Activated CD4-positive, CD25-positive, alpha-beta regulatory T cell treated with anti-CD3 and anti-CD28 coated beads, Interleukin-2, amount 50 U/mL, for 16 hours (primary cell): ENCODE results near the gene SH3RF1.

Experiments used
- DNase-seq: peaks from one replicate; pipeline ENCODE4 v3.0.0-alpha.2; 2020; ENCODE audit warnings: low read depth, low spot score

SH3RF1 gene

DNA sequence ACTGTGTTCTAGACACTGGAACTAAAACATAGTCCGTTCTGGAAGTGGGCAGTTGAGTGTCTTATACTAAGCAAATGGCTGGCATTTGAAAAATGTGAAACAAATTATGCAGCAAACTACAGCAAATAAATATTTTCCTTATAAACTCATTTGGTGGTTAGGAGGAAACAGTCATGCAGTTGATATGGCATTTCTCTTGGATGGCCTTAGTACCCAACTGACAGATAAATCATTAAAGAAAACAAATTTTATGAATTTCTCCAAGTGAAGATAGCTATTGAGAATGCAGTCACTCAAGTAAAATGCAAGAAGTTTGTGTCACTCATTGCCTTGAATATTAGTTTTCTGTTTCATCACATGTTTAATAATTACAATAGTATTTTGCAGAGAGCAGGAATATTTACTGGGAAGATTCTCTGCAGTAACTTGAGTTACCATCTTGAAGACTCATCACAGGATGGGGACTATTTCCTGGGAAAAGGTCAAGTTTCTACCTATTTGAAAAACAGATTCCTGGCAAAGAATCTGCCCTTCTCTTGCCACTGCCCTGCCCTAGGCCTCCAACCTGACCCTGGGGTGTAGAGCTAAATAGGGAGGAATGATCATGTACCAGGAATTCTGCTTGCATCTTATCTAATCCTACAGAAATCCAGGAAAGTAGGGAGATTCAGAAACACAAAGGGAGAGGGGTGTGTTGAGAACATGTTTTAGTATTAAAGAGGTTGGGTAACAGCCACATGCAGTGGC is 105.9 kb downstream of the SH3RF1 start:
- DNase-seq, result no peak

DNA sequence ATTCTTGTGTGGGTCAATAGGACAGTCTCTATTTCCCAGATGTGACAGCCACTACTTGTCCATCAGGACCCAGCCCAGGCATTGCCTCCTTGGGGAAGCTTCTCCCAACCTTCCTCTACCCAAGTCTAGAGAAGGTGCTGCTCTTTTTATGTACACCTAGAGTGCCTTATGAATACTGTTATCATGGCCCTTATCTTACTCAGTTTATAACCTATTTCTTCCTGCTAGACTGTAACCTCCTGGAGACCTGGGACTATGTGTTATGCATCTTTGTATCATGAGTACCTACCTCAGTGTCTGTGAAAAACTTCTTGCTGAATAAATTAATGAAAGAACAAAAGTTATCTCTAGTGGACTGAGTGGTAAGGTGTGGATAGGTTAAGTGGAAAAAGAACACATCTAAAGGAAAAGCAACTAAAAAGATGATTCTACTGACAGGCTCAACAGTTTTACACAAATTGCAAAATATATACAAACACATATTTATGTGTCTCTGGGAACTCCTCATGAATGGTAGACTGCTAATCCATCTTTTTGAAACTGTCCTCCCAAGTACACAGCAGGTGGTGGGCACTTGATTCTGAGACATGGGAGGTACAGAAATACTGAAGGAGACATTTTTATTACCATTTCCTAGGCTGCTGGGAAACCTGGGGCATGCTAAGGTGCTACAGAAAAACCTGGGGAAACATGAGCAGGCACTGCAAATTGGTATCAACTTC is 106.6 kb downstream of the SH3RF1 start:
- DNase-seq, result no peak

DNA sequence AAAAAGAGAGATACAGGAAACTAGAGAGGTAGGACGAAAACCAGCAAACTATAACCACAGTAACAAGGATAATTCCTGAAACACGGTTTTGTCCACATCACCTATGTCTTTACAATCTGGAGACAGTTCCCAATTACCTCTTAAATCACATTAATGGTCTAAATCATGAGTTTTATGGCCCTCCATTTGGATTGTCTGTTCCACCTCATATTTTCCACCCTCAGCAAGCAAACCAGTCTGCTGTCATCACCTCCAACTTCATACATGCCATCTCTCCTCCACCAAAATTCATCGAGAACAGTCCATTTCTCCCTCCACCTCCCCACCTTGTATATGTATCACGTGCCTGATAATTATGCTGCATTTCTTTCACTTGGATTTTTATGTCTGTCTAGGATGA is 107.3 kb downstream of the SH3RF1 start:
- DNase-seq, result no peak

DNA sequence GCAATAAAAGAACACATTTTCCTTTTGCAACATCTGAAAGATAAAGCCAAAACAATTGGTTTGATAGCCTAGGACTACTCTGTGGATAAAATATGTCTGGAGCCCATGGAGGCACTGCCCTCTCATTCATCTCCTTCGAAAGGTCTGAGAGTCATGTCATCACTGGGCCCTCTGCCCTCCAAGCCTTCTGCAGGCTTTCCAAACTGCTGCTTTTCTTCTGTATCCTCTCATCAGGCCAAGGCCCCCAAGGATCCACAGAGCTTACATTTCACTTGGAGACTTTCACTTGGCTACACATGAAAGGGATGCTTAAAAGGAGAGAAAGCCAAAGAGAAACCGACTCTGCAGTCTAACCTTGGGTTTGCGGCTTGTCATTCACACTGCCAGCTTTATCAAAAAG is 109.9 kb downstream of the SH3RF1 start:
- no peak for DNase-seq

DNA sequence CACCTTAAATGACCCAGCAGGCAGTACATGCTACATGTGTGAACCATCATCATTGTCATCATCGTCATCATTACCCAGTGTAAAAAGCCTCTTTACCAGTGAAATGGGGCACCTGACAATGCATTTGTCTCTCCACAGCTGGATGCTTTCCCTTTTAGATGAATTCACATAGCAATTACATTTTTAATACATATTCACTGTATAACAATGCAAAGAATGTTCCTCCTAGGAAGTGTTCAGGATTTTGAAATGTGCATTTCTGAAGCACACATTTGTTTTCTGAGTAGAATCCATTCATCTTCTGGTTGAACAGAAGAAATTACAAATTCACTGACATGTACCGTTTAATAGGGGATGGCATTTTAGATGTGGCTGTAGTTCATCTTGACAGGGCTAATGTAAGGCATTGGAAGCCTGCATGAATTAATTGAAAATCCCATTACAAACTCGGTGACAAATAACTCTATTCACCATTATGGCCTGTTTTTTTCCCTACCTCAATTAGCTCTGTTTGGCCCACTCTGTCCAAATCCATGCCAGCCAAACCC is 111.1 kb downstream of the SH3RF1 start:
- DNase-seq, result no peak

DNA sequence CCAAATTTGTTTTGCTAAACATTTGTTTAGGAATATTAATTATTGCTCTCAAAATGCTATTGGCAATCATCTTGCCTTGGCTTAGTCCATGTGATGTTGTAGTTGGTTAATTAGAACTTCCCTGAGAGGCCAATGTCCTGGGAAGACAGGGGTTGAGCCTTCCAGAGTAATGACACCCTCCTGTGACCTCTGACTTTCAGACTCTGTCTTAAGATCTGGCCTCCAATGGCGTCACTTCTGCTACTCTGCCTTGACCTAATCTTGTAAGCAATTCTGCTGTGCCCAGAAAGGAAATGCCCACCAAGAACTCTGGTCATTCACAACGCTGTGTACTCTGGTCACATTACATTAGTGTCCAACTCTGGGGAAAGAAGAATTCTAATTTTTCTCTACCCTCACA is 111.9 kb downstream of the SH3RF1 start:
- no peak for DNase-seq

DNA sequence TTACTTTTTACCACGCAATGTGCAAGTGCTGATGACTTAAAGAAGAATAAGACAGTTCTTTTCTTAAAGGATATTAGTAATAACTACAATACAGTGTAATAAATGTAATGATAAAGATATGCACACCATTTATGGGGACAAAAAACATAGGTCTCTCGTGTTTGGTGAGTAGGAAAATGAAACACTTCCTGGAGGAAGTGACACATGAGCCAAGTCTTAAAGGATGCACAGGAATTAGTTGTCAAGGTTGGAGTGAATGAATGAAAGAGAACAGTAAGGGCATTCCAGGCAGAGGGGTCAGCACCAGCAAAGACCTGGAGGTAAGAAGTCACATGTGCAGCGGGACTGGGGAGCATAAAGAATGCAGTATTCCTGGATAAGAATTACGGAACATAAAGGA is 112.7 kb downstream of the SH3RF1 start:
- DNase-seq, result no peak

DNA sequence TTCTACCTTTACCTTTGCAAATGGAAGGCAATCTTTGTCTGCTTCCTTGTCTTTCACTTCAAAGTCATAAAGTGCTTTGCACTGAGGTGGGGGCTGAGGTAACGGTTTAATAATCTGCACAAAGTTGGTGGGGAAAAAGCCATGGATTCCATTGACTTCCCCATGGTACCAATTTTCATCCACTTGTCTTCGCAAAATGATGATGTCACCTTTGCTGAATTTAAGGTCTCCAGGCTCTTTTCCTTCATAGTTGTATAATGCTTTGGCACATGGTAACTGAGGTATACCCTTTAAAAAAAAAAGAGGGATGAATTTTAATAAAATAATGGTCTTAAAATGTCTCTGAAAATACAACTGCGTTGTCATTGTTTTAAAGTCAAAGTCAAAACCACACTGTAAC is 114.4 kb downstream of the SH3RF1 start:
- no peak for DNase-seq

DNA sequence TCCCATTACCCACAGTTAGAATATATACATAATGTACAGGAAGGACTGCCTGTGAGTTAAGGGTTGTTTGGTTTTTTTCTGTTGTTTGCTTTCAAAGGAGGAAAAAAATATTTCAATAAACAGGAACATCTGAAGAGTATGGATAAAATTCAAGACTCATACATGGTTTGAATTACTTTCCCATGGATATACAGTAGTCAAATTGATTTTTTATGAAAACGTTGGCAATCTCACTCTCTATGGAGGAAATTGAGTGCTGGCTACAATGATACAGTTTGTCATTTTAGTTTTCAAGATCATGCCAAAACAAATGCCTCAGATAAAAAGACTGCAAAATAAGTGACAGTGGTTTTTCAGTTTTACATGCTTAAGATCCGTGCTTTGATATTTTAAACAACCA is 116.6 kb downstream of the SH3RF1 start:
- no peak for DNase-seq

DNA sequence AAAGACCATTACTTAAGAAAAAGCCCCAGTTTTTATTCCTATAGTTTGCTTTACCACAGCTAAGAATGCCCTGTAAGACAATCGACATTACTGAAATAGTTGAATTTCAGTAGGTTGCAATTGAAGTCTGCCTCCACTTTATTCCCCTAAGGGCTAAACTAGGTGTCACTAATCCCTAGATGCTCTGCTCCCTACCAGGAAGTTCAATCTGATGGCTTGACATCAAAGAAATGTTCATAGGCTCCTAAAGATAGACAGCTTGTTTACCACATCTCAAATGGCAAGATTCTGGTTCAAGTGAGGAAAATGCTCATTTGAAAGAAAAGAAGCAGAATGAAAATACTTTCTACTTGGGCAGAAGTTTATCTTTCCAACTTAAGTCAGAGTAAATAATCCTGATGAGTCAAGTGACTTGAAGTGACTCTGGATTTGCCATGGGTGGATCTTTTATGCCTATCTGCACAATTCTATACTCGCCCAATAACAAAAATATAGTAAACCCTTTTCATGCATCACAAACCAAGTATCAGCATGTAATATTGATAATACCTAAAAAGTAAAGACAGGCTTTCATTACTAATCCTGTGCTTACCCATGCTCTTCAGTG is 117.2 kb downstream of the SH3RF1 start:
- DNase-seq, result no peak

DNA sequence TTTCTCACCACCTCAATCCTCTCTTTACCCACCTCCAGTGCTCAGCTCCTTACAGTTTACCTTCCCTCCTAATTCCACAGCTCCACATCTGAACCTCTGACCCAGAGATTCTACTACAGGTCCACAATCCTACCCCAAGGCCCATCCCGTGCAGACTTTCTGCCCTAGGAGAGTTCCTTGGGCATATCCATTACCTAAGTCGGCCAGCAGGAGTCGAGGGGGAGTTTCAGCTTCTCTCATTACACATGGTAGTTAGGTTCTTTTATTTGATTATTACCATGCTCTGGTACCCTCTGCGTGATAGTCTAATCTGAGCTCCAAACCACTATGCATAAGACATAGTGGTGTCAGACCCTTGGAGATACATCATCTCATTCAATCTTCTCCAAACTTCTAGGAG is 117.9 kb downstream of the SH3RF1 start:
- no peak for DNase-seq

DNA sequence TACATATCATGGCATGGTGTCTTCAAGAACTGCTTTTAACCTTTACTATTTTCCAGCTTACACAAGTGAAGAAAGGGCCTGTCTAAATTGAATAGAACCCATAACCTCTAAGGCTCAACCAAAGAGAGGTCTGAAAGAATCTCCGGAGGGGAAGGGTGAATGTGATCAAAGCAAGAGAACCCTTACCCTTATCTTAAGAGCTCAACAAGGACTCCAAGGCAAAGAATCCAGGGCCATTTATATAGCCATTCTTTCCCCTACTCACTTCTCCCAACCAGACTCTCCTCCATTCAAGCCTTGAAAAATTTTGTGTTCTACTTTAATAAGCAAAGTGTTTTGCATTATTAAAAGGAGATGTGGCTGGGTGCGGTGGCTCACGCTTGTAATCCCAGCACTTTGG is 118.7 kb downstream of the SH3RF1 start:
- DNase-seq, result no peak

DNA sequence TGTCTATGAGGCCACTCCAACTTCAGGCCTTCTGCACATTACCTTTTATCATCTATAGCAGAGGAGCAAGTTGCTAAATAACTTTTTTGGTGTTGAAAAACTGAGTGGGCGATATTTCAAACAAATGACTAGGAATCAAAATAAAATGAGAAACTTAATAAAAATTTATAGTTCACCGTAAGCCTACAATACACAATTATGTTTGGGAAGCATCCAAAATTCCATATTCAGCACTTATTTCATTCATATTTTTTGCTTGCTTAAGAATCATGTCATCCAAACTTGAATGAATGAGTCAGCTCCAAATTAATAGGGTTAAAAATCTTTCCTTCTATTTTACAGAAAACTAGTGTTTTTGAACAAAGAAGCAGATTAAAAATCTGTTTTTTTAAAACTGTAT is 119.1 kb downstream of the SH3RF1 start:
- DNase-seq, result no peak

DNA sequence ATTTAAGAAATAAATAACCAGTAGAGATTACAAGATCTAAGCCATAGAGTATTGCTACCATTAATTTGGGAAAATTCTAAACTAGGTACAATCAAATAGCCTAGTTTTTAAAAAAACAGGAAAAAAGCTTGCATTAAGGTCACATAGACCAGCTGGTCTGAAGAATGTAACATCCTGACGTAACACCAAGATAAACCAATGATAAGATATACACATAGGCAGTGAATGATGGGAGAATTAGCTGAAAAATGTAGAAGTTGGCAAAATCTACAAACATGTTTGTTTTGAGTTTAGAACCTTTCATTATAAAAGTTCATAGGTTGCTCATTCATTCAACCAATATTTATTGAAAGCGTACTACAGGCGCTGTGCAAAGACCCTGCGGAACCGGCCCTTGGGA is 120.0 kb downstream of the SH3RF1 start:
- DNase-seq, result no peak

DNA sequence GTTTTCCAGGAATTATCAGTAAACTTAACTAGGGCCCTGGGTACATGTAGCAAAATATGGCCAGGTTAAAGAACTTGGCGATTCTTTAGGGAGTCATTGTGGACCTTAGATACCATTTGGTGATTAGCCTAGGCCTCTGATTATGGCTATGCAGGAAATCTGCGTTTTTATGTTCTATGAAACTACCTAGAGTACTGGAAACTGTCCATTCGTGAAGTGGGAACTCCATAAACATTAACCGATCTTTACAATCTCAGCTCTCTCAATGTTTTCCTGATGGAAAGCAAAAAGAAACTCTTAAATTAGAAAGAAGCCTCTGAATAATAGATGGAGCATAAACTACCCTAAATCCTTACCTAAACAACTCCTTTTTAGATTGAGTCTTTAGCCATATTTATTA is 121.9 kb downstream of the SH3RF1 start:
- DNase-seq, result no peak

DNA sequence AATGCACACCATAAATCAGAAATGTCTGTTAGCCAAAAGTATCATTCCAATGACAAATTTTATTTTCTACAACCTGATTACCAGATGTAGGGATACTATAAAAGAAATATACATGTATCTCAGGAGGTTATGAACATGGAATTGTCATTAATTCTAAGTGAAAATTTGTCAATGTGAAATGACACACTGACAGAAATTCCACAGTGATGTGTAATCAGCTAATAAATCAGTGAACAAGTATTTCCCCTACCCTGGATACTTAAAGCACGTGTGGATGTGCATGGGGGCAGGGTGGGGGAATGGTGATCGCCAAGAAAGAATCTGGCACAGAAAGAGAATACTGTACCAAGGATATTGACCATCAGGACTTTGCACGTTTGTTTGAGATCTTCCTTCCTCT is 123.6 kb downstream of the SH3RF1 start:
- DNase-seq, result no peak

DNA sequence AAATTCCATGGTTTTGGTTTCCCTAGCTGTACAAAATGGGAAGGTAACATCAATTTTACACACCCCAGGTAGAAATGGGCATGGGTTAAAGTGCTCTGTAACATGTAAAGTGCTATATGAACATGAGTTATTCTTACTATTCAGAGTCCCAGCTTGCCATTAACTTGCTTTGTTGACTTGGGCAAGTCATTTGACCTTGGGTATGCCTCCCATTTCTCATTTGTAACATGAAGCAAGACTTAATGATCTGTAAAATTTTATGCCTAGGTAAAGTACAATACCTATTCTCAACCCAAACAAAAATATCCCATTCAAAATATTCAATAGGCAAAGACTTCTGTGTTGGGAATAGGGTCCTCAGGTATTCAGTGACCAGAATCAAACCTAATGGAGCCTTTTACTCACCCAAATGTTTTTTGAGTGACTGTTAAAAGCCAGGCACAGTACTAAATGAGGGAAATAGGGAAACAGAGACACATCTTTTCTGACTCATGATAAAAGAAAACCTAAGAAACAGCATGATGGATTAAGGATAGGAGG is 126.6 kb downstream of the SH3RF1 start:
- no peak for DNase-seq

DNA sequence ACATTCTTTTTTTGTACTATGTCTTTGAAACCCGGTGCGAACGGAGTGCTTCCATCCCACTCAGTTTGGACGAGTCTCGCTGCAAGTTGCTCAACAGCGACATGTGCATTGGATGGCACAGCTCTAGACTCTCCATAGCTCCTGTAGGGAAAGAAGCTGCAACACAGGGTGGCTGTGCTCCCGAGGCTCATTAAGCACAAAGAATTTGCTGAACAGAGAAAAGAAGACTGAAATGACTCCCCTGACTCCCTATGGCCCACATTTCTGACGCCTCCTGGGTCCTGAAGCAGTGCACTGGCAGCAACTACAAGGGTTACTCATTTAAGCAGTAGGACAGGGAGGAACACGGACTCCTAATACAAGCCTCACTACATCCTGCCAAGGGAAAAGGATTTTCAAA is 127.4 kb downstream of the SH3RF1 start:
- no peak for DNase-seq

DNA sequence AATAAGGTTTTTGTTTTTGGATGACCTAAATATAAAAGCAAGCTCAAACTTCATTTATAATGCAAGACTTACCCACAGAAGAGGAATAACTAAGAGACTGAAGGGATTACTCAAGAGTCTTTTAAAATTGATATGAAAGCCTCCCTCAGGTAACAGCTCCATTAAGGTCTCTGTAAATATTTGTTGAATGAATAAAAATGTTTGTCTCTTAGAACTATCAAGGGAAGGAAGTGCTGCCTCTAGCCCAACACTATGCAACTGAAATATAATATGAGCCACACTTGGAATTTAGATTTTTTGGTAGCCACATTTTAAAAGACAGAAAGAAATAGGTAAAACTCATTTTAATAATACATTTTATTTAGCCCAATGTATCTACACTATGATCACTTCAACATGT is 127.8 kb downstream of the SH3RF1 start:
- DNase-seq, result no peak

DNA sequence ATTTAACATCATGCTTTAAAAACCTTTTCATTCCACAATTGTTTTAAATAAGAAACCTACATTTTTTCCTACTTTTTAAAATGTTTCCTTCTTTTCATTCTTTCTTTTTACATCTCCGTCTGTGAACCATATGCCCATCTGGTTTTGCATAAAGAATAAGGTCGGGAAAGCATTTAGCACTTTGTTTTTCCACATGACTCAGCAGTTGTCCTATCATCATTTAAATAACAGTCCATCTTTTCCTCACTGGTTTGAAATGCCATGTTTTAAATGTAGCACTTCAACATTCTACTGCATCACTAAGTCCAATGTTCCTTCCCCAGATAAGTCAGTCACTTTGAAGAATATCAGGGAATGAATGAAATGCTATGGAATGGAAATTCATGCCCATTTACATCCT is 128.4 kb downstream of the SH3RF1 start:
- no peak for DNase-seq

DNA sequence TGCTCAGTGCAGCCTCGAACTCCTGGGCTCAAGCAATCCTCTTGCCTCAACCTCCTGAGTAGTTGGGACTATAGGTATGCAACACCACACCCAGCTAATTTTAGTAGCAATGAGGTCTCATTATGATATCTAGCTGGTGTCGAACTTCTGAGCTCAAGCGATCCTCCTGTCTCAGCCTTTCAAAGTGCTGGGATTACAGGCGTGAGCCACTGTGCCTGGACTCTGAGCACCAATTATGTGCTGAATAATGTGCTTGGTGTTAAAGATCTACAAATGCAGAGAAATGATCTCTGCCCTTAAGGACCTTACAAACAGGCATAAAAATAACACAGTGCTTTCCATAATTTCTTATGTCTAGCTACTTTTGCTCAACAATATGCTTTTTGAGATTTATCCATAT is 131.7 kb downstream of the SH3RF1 start:
- no peak for DNase-seq

DNA sequence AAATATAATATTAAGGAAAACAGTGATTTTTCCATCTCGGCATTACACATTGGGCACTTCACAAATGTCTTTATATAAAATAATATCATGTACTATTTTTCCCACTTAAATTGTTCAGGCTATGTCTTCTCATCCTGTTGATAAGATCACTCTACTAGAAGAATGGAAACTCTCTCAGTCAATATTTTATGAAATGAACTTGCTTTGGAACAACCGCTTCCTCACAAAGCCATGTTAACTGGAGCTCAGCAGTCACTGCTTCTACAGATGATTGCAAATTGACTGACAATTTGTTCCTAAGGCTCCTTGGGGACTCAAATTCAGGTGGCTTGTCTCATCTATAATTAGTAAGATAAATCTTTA is 133.2 kb downstream of the SH3RF1 start:
- DNase-seq, result no peak
